ENCODE results near the gene SASH1.

SASH1 gene

GRCh38 chr6:148417045-148417444 is 74.4 kb downstream of the SASH1 start:
- H3K4me1 ChIP-seq (ENCODE audit: control insufficient read depth, low read length), result no peaks in the 10 kb centered on the region
- no peaks in the 10 kb centered on the region for H4K20me1 ChIP-seq (ENCODE audit: control insufficient read depth, insufficient read depth, low read depth, low read length)
- H3K4me3 ChIP-seq (ENCODE audit: low read length), result no peak overlapping the region
- no peaks in the 10 kb centered on the region for H3K27me3 ChIP-seq (ENCODE audit: control insufficient read depth, low read length)
- H3K36me3 ChIP-seq (ENCODE audit: control insufficient read depth, low read length), result no peaks in the 10 kb centered on the region
- no peaks in the 10 kb centered on the region for H3F3A ChIP-seq (ENCODE audit: control insufficient read depth, insufficient read depth)
- no peak for TF ChIP-seq CTCF (IDR thresholded peaks at IDR 0.05; ENCODE audit: low read depth, low read length, poor library complexity, severe bottlenecking)
- no peak for TF ChIP-seq EZH2phosphoT487 (IDR thresholded peaks at IDR 0.05; ENCODE audit: borderline replicate concordance, low read length)
- H3K9me3 ChIP-seq (ENCODE audit: control insufficient read depth, insufficient read depth, low read length), result no peaks in the 10 kb centered on the region
- no peak overlapping the region for H3K4me2 ChIP-seq (ENCODE audit: low read length)
- no peaks in the 10 kb centered on the region for H3K79me2 ChIP-seq (ENCODE audit: control insufficient read depth, low read length)
- H3K9me2 ChIP-seq (replicated peaks; ENCODE audit: control insufficient read depth, low read length), result no peaks in the 10 kb centered on the region
- H3K27ac ChIP-seq (ENCODE audit: low read depth, low read length), result no peak overlapping the region

GRCh38 chr6:148419430-148419829 is 76.8 kb downstream of the SASH1 start:
- no peaks in the 10 kb centered on the region for H3K79me2 ChIP-seq (ENCODE audit: control insufficient read depth, low read length)
- H3K27ac ChIP-seq (ENCODE audit: low read depth, low read length), result no peak overlapping the region
- H3K4me3 ChIP-seq (ENCODE audit: low read length), result no peak overlapping the region
- H3K4me2 ChIP-seq (ENCODE audit: low read length), result no peak overlapping the region
- no peaks in the 10 kb centered on the region for H3F3A ChIP-seq (ENCODE audit: control insufficient read depth, insufficient read depth)
- no peaks in the 10 kb centered on the region for H3K4me1 ChIP-seq (ENCODE audit: control insufficient read depth, low read length)
- TF ChIP-seq CTCF (IDR thresholded peaks at IDR 0.05; ENCODE audit: low read depth, low read length, poor library complexity, severe bottlenecking), result no peak
- TF ChIP-seq EZH2phosphoT487 (IDR thresholded peaks at IDR 0.05; ENCODE audit: borderline replicate concordance, low read length), result no peak
- no peaks in the 10 kb centered on the region for H3K9me3 ChIP-seq (ENCODE audit: control insufficient read depth, insufficient read depth, low read length)
- no peaks in the 10 kb centered on the region for H4K20me1 ChIP-seq (ENCODE audit: control insufficient read depth, insufficient read depth, low read depth, low read length)
- no peaks in the 10 kb centered on the region for H3K27me3 ChIP-seq (ENCODE audit: control insufficient read depth, low read length)
- no peaks in the 10 kb centered on the region for H3K9me2 ChIP-seq (replicated peaks; ENCODE audit: control insufficient read depth, low read length)
- H3K36me3 ChIP-seq (ENCODE audit: control insufficient read depth, low read length), result no peaks in the 10 kb centered on the region

GRCh38 chr6:148422085-148422484 is 79.4 kb downstream of the SASH1 start:
- Histone ChIP-seq H3K4me1 (ENCODE audit: control insufficient read depth, low read length) (no peaks in the 10 kb centered on the region), H3K36me3 (ENCODE audit: control insufficient read depth, low read length) (no peaks in the 10 kb centered on the region), H3K27me3 (ENCODE audit: control insufficient read depth, low read length) (no peaks in the 10 kb centered on the region), H3K4me3 (ENCODE audit: low read length) (no peak overlapping the region), H3K27ac (ENCODE audit: low read depth, low read length) (no peak overlapping the region), H4K20me1 (ENCODE audit: control insufficient read depth, insufficient read depth, low read depth, low read length) (no peaks in the 10 kb centered on the region), H3F3A (ENCODE audit: control insufficient read depth, insufficient read depth) (no peaks in the 10 kb centered on the region), H3K4me2 (ENCODE audit: low read length) (no peak overlapping the region), H3K9me2 (replicated peaks; ENCODE audit: control insufficient read depth, low read length) (no peaks in the 10 kb centered on the region), H3K9me3 (ENCODE audit: control insufficient read depth, insufficient read depth, low read length) (no peaks in the 10 kb centered on the region), H3K79me2 (ENCODE audit: control insufficient read depth, low read length) (no peaks in the 10 kb centered on the region)
- no peak for TF ChIP-seq CTCF (IDR thresholded peaks at IDR 0.05; ENCODE audit: low read depth, low read length, poor library complexity, severe bottlenecking)
- no peak for TF ChIP-seq EZH2phosphoT487 (IDR thresholded peaks at IDR 0.05; ENCODE audit: borderline replicate concordance, low read length)

GRCh38 chr6:148423133-148423532 is 80.5 kb downstream of the SASH1 start:
- Histone ChIP-seq H3K9me2 (replicated peaks; ENCODE audit: control insufficient read depth, low read length) (no peaks in the 10 kb centered on the region), H3K27ac (ENCODE audit: low read depth, low read length) (no peak overlapping the region), H3K9me3 (ENCODE audit: control insufficient read depth, insufficient read depth, low read length) (no peaks in the 10 kb centered on the region), H3F3A (ENCODE audit: control insufficient read depth, insufficient read depth) (no peaks in the 10 kb centered on the region), H3K4me2 (ENCODE audit: low read length) (no peak overlapping the region), H3K79me2 (ENCODE audit: control insufficient read depth, low read length) (no peaks in the 10 kb centered on the region), H3K4me3 (ENCODE audit: low read length) (no peak overlapping the region), H4K20me1 (ENCODE audit: control insufficient read depth, insufficient read depth, low read depth, low read length) (no peaks in the 10 kb centered on the region), H3K36me3 (ENCODE audit: control insufficient read depth, low read length) (no peaks in the 10 kb centered on the region), H3K27me3 (ENCODE audit: control insufficient read depth, low read length) (no peaks in the 10 kb centered on the region), H3K4me1 (ENCODE audit: control insufficient read depth, low read length) (no peaks in the 10 kb centered on the region)
- TF ChIP-seq EZH2phosphoT487 (IDR thresholded peaks at IDR 0.05; ENCODE audit: borderline replicate concordance, low read length) (no peak), CTCF (IDR thresholded peaks at IDR 0.05; ENCODE audit: low read depth, low read length, poor library complexity, severe bottlenecking) (no peak)

All from DOHH2 (cell line).